Fibroblast of villous mesenchyme (primary cell): ENCODE data around the gene GALNTL6. TPM values are rescaled to one million over a fixed set of nuclear protein-coding genes. Genes with fewer than 3 reads are reported as not detected.

Source experiments
- DNase-seq: peaks from one replicate; pipeline ENCODE4 v3.0.0-alpha.2; 2010; ENCODE audit warnings: low read depth
- H3K4me3 ChIP-seq: 2 replicates; pipeline ENCODE4 v1.5.1; 2011; ENCODE audit warnings: low read depth, mild to moderate bottlenecking, low read length
- total RNA-seq: library from RNA; depleted of rRNA; stranded (reverse); fragments of >200 nt; gene quantifications from 2 replicates; pipeline ENCODE4 v1.2.3, GENCODE V29; 2012
- TF ChIP-seq, protein P1 (sequence below): IDR thresholded peaks from 2 replicates; pipeline ENCODE4 v1.5.1; 2012; ENCODE audit warnings: low read depth, mild to moderate bottlenecking, low read length; ENCODE audit not compliant: insufficient read depth

The GALNTL6 gene
- total RNA-seq, 1 donor: not detected

DNA sequence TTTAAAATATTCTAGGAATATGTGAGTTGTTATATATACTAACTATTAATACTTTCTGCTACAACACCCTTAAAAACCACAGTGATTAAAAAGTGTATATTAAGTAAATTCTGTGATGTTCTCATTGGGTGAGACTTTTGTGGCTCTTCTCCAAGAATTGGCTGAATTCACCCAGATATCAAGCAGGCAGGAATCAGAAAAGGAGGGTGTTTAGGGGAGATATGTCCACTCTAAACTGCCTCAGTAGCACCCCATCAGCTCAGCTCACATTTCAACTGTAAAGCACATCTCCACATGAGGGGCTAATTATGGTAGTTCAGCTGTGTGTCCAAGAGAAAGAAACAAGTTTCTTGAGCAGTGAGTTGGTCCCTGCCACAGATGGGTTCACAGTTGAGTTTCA, 165.0 kb downstream of the GALNTL6 start:
- no peak overlapping the region for H3K4me3 ChIP-seq
- DNase-seq: no peak
- TF ChIP-seq, protein P1, sequence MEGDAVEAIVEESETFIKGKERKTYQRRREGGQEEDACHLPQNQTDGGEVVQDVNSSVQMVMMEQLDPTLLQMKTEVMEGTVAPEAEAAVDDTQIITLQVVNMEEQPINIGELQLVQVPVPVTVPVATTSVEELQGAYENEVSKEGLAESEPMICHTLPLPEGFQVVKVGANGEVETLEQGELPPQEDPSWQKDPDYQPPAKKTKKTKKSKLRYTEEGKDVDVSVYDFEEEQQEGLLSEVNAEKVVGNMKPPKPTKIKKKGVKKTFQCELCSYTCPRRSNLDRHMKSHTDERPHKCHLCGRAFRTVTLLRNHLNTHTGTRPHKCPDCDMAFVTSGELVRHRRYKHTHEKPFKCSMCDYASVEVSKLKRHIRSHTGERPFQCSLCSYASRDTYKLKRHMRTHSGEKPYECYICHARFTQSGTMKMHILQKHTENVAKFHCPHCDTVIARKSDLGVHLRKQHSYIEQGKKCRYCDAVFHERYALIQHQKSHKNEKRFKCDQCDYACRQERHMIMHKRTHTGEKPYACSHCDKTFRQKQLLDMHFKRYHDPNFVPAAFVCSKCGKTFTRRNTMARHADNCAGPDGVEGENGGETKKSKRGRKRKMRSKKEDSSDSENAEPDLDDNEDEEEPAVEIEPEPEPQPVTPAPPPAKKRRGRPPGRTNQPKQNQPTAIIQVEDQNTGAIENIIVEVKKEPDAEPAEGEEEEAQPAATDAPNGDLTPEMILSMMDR: no peak

DNA sequence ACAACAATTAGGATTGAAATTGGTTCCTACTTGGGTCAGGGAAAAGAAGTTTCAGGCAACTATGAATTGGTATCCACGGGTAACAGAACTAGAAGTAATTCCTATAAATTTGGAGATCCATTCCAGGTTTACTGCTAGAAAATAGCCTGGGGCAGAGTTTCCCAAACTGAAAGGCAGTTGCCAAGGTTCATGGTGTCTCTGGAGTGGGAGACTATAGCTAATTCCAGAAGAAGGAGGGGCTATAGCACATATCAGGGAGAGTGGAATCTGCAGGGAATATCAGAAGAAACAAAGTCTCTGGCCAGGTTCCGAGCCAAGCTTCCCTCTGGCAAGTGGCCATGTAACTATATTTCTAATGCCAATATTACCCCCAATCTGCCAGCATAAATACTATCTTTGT, 166.3 kb downstream of the GALNTL6 start:
- TF ChIP-seq, protein P1: no peak
- H3K4me3 ChIP-seq: no peak overlapping the region
- DNase-seq: no peak

DNA sequence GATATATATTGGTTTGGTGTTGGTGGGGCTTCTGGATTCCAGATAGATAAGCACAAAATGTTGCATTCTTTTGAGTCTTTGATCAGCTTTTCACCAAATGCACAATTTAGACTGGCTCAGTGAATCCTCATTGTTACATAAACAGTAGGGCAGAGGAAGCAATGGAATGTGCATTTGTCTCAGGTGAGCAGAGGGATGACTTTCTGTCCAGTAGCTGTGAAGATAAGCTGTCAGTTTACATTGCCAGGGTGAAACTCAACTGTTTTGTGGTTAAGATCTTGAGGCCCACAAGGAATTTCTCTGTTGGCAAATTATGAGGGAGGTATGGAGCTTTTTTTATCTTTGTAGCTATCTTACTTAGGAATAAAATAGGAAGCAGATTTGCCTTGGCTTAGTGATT, 168.0 kb downstream of the GALNTL6 start:
- TF ChIP-seq, protein P1: no peak
- no peak for DNase-seq
- H3K4me3 ChIP-seq: no peak overlapping the region

DNA sequence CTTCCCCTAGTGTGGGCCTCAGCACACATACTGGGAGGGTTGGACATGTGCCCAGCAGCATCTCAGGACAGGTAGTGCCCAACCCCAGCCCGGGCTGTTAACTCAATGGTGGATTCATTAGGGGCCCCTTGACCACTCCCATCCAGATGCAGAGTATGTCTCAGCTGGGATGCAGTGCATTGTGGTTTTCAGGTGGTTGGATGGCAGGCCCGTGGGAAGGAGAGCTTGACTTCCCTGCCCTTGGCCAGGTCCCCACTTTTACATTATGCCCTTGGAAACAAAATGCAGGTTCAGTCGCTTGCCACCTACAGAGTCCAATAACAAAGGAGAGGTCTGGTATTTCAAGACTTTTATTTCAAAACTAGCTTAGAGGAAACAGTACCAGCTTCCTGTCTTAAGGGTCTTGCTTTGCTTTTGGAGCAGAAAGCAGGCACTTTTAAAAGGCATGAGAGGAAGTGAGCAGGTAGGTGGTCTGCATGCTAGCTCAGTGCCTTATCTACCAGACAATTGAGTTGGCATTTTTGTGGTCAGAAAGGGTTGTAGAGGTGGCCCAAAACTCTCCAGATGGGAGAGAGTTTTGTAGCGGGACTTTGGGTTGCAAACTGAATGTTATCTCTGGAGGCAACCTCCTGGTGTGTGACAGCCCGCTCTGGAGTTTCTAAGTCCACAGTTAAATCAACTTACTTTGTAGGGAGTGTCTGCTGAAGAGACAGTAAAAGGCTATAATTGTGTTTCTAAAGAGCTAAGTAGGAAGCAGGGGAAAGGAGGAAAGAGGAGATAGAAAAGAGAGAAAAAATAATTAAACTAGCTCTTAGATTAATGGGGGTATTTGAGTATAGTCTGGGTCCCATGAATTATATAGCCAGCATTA, 171.0 kb downstream of the GALNTL6 start:
- no peak for DNase-seq
- TF ChIP-seq, protein P1: no peak
- H3K4me3 ChIP-seq: no peak overlapping the region

DNA sequence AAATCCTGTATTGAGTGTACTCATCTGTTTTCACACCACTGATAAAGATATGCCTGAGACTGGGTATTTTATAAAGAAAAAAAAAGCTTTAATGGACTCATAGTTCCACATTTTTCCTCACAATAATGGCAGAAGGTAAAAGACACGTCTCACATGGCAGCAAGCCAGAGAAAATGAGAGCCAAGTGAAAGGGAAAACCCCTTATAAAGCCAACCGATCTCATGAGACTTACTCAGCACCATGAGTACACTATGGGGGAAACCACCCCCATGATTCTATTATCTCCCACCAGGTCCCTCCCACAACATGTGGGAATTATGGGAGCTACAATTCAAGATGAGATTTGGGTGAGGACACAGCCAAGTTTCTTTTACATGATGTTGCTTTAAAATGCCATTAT, 171.9 kb downstream of the GALNTL6 start:
- no peak overlapping the region for H3K4me3 ChIP-seq
- TF ChIP-seq, protein P1: no peak
- no peak for DNase-seq

DNA sequence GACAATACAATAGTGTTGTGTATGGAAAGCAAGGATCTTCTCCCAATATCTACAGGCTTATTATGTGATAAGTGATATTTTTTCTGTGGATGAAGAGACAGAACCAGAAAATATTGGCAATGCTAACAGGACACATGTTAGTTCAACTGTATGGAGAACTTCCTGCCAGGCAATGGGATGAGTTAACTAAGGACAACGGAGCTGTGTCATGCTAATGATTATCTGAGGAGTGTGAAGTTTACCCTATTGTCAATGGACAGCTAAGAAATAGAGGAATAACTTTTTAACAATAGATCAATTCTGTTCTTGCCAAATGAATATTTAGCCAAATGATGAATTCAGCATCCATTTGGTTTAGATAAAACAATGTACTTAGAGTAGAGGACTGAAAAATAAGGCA, 180.0 kb downstream of the GALNTL6 start:
- H3K4me3 ChIP-seq: no peak overlapping the region
- TF ChIP-seq, protein P1: no peak
- no peak for DNase-seq
